WERI-Rb-1 (cell line): ENCODE data around the gene FHOD3.

Source experiments
- DNase-seq: peaks from one replicate; pipeline ENCODE4 v3.0.0-alpha.2; 2020
- H3K27ac ChIP-seq: fragments of 250-450 bp; sonication (Bioruptor Pico); 2 replicates; pipeline ENCODE4 v1.5.1; 2020; ENCODE audit warnings: mild to moderate bottlenecking, moderate library complexity
- H3K27me3 ChIP-seq: fragments of 250-450 bp; sonication (Bioruptor Pico); 2 replicates; pipeline ENCODE4 v1.5.1; 2021; ENCODE audit warnings: mild to moderate bottlenecking, low read depth, moderate library complexity; ENCODE audit not compliant: insufficient read depth, severe bottlenecking
- H3K36me3 ChIP-seq: fragments of 250-450 bp; sonication (Bioruptor Pico); 2 replicates; pipeline ENCODE4 v1.5.1; 2020; ENCODE audit warnings: mild to moderate bottlenecking, moderate library complexity
- H3K4me3 ChIP-seq: 2 replicates; pipeline ENCODE4 v1.5.1; 2011; ENCODE audit warnings: low read depth, mild to moderate bottlenecking, control low read depth, low read length
- H3K9me3 ChIP-seq: fragments of 250-450 bp; sonication (Bioruptor Pico); 2 replicates; pipeline ENCODE4 v1.5.1; 2021; ENCODE audit warnings: mild to moderate bottlenecking, moderate library complexity; ENCODE audit not compliant: severe bottlenecking
- TF ChIP-seq, protein P1 (sequence below): IDR thresholded peaks from 2 replicates; pipeline ENCODE4 v1.5.1; 2011; ENCODE audit warnings: low read depth, mild to moderate bottlenecking, control low read depth, inconsistent platforms, low read length

FHOD3 gene

DNA sequence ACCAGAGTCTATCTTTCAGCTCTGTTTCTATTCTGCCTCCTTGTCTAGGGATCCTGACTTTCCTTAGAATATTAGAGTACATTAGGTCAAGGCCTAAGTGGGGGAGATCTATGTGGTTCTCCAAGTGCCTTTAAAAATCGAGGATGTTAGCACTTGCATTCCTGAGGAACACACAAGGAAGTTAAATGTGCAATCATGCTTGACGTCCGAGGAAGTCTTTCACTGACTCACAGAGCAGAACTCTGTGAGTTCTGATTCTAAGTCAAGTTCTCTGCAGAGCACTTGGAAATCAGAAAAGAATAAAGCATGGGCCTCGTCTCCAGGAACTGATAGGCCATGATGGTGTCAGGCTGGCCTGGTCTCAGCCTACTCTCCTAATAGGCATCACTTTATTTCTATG is 17.2 kb downstream of the FHOD3 start:
- TF ChIP-seq, protein P1, sequence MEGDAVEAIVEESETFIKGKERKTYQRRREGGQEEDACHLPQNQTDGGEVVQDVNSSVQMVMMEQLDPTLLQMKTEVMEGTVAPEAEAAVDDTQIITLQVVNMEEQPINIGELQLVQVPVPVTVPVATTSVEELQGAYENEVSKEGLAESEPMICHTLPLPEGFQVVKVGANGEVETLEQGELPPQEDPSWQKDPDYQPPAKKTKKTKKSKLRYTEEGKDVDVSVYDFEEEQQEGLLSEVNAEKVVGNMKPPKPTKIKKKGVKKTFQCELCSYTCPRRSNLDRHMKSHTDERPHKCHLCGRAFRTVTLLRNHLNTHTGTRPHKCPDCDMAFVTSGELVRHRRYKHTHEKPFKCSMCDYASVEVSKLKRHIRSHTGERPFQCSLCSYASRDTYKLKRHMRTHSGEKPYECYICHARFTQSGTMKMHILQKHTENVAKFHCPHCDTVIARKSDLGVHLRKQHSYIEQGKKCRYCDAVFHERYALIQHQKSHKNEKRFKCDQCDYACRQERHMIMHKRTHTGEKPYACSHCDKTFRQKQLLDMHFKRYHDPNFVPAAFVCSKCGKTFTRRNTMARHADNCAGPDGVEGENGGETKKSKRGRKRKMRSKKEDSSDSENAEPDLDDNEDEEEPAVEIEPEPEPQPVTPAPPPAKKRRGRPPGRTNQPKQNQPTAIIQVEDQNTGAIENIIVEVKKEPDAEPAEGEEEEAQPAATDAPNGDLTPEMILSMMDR = no peak
- DNase-seq = no peak
- H3K27ac ChIP-seq = no peak overlapping the region

DNA sequence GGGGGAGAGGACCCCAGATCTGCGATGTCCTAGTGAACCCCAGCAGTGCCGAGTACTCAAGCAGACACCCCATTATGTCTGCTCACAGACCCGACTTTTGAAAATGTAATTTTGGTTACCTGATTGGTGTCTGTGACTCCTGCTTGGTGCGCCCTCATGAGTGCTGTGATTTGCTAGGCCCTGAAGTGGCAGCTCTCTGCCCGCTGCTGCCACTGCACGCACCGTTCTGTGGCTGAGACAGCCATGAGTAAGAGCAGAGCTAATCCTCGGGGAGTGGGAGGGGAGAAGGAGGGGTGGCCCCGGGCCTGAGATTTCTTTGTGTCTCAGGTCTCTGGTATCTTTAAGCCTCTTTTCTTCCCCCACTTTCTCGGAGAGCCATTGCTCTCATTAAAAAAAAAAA is 18.2 kb downstream of the FHOD3 start:
- TF ChIP-seq, protein P1 = no peak
- peak; percentile 90 for DNase-seq
- Histone ChIP-seq H3K9me3 (peaks cover 5% of the 10 kb centered on the region), H3K27ac (peak overlapping the region; percentile 46), H3K4me3 (no peak overlapping the region), H3K36me3 (no peaks in the 10 kb centered on the region), H3K27me3 (no peaks in the 10 kb centered on the region)

More for the DNA sequence above, 17.2 kb downstream of the FHOD3 start:
- H3K36me3 ChIP-seq = no peaks in the 10 kb centered on the region
- no peak overlapping the region for H3K4me3 ChIP-seq
- peaks cover 5% of the 10 kb centered on the region for H3K9me3 ChIP-seq
- H3K27me3 ChIP-seq = no peaks in the 10 kb centered on the region

DNA sequence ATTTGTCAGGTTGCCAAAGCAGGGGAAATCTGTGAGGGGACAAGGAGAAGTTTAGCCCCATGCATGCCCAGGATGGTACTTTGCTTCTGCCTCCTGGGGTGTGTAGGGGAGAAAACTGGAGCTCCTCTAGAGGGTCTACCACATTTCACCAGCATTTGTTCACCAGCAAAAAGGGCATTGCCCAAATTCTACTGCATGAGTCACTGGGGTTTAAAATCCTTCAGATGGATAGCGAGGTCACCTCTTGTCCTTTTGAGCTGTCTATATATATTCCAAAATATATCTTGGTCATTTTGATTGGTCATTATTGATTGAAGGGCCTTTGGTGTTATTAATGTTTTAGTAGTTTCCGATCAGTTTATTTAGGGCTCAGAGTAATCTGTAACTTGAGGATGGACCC is 18.7 kb downstream of the FHOD3 start:
- TF ChIP-seq, protein P1 = no peak
- DNase-seq = no peak
- no peak overlapping the region for H3K4me3 ChIP-seq
- H3K27me3 ChIP-seq = no peaks in the 10 kb centered on the region
- no peaks in the 10 kb centered on the region for H3K36me3 ChIP-seq
- peaks cover 5% of the 10 kb centered on the region for H3K9me3 ChIP-seq
- peak overlapping the region; percentile 14 for H3K27ac ChIP-seq

DNA sequence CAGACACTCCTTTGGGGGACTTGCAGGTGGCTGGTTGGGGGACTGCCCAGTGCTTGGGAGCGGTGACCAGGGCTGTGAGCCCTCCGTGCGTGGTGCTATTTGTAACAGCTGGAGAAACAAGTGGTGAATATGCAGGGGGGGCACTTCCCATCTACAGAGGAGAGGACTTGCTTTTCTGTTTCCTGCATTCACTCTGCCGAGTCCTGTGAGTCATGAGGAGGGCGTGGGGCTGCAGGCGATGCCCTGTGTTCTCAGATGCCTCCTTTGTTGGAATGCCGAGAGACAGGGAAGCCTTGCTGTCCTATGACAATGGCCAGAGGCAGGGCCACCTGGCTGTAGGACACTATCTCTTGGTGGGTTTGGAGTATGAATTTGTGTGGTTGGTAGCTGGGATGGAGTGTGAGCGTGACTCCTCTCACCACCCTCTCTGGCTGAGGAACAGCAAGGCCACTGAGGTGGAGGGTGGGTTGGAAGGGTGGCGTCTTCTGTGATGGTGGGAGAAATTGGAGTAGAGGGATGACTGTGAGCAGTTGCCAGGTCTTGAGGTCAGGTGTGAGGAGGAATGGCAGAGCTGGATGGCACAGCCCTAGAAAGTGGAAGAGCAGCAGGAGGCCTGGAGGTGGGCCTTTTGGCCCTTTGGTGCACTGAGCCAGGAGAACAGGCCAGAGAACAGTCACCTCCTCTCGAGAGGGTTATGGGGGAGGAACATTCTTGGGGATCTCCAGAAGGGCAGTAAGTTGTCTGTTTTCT is 24.3 kb downstream of the FHOD3 start:
- Histone ChIP-seq H3K4me3 (no peak overlapping the region), H3K36me3 (no peaks in the 10 kb centered on the region), H3K9me3 (peaks cover 5% of the 10 kb centered on the region), H3K27ac (no peak overlapping the region), H3K27me3 (no peaks in the 10 kb centered on the region)
- TF ChIP-seq, protein P1 = no peak
- DNase-seq = no peak

DNA sequence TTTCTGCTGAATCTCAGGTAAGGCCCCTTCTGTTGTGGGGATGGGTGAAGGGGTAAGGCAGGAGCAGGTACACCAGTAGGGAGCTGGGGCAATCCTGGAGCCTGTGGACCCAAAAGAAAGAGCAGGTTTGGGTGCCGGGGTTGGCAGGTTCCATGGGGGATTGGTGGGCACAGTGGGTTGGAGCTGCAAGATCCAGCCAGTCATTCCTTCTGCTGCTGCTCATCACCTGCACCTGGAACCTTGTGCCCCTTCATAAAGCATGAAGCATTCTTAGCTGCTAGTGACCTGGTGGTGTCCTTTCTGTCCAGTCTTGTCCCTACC is 24.9 kb downstream of the FHOD3 start:
- Histone ChIP-seq H3K27ac (no peak overlapping the region), H3K9me3 (peaks cover 5% of the 10 kb centered on the region), H3K4me3 (no peak overlapping the region), H3K27me3 (no peaks in the 10 kb centered on the region), H3K36me3 (no peaks in the 10 kb centered on the region)
- DNase-seq = no peak
- TF ChIP-seq, protein P1 = no peak

DNA sequence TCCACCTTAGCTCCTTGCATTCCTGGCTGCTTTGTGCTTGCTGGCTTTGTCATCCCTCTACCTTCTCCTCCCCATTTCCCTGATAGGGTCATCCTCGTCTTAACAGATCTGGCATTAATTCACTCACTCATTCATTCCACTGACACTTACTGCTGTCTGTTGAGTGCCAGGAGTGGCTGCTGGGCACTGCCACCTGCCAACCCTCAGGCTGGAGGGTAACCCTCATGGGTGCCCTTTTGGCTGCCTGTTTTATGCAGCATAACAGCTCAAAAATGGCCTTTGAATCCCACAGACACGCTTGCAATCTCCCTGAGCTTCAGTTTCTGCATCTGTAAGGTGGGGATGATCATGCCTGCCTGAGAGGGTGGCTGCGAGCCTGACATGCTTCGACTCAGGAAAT is 25.2 kb downstream of the FHOD3 start:
- TF ChIP-seq, protein P1 = no peak
- DNase-seq = no peak
- Histone ChIP-seq H3K27me3 (no peaks in the 10 kb centered on the region), H3K4me3 (no peak overlapping the region), H3K27ac (no peak overlapping the region), H3K9me3 (peaks cover 5% of the 10 kb centered on the region), H3K36me3 (no peaks in the 10 kb centered on the region)
